ENCODE measurements around the gene TSHR. TPM values are rescaled to one million over a fixed set of nuclear protein-coding genes. Genes with fewer than 3 reads are reported as not detected.

Gene TSHR
- total RNA-seq, 3 donors from 2014 or later (not counting 1 experiment from before 2014, with no cell fraction given), result 0.80 TPM; not detected in 2

DNA sequence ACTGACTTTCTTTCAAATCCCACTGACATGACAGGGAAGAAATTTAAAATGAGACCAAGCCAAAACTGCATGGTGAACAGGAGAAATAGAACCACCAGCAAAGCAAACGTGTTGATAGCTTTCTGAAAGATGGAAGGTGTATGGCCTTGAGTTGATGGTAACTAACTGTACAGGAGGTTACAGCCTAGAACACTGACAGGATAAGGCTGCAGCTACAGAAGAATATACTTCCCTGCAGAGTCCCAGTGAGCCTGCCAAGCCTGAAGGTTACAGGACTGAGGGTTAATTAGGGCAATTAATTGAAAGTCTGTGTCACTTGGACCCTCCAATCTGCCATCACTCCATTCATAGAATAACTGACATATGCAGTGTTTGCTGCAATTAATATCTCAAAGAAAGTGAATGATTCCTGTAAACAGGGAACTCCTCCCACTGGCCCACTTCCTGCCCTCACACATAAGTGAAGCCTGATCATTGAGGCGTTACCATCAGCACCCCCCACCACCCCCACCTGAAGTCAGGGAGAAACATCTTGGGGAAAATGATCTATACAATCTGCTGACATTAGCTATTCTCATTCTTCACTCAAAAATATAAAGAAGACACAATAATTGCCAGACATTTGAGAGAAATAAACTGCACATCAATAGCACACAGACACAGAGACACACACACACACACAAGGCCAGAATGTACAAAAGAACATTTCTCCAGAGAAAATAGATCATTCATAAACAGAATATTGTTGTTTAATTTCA is 191.9 kb downstream of the TSHR start:
- WGBS (ENCODE audit: insufficient coverage), result 43% methylated on average over 2 of the region's 2 CpGs
- intact Hi-C loops (cut with micrococcal nuclease), result no loop called here
- no peak overlapping the region for H3K27ac ChIP-seq (ENCODE audit: low read length)
- Mint-ChIP-seq H3K4me3 (no peak overlapping the region), H3K9me3 (no peaks in the 10 kb centered on the region), H3K27ac (no peak overlapping the region), H3K27me3 (ENCODE audit: low read depth in 2 of 2) (no peaks in the 10 kb centered on the region), H3K36me3 (no peaks in the 10 kb centered on the region), H3K4me1 (peaks cover 6 to 11% of the 10 kb centered on the region in 2 donors)
- ATAC-seq (no peak), DNase-seq (no peak)
- no peaks in the 10 kb centered on the region for H3K4me1 ChIP-seq (ENCODE audit: control insufficient read depth, insufficient read depth, low read length)
- no peaks in the 10 kb centered on the region for H3K27me3 ChIP-seq (ENCODE audit: control insufficient read depth, insufficient read depth, low read length)
- H3K4me3 ChIP-seq (ENCODE audit: low read length), result no peak overlapping the region
- no peaks in the 10 kb centered on the region for H3K36me3 ChIP-seq (ENCODE audit: control insufficient read depth, insufficient read depth, low read length)
- no peaks in the 10 kb centered on the region for H3K9me3 ChIP-seq (ENCODE audit: control insufficient read depth, insufficient read depth, low read length)
- TF ChIP-seq, protein P1, sequence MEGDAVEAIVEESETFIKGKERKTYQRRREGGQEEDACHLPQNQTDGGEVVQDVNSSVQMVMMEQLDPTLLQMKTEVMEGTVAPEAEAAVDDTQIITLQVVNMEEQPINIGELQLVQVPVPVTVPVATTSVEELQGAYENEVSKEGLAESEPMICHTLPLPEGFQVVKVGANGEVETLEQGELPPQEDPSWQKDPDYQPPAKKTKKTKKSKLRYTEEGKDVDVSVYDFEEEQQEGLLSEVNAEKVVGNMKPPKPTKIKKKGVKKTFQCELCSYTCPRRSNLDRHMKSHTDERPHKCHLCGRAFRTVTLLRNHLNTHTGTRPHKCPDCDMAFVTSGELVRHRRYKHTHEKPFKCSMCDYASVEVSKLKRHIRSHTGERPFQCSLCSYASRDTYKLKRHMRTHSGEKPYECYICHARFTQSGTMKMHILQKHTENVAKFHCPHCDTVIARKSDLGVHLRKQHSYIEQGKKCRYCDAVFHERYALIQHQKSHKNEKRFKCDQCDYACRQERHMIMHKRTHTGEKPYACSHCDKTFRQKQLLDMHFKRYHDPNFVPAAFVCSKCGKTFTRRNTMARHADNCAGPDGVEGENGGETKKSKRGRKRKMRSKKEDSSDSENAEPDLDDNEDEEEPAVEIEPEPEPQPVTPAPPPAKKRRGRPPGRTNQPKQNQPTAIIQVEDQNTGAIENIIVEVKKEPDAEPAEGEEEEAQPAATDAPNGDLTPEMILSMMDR (IDR thresholded peaks at IDR 0.05), result no peak

DNA sequence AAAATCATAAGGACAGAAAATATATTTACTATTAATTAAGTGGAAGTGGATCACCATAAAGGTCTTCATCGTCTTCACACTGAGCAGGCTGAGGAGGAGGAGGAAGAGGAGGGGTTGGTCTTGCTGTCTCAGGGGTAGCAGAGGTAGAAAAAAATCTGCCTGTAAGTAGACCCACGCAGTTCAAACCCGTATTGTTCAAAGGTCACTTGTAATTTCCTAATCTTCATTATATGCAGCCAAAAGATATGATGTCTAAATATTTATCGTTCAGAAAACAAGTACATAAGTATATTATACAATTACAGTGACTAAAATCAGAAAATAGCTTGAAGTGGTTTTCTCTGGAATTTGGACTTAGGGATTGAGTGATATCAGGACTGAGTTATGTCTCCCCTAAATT is 193.2 kb downstream of the TSHR start:
- no peak for ATAC-seq
- H3K27me3 Mint-ChIP-seq (ENCODE audit: low read depth in 2 of 2), result peaks cover 0 to 3% of the 10 kb centered on the region in 2 donors
- DNase-seq, result no peak
- no peaks in the 10 kb centered on the region for H3K36me3 ChIP-seq (ENCODE audit: control insufficient read depth, insufficient read depth, low read length)
- TF ChIP-seq, protein P1 (IDR thresholded peaks at IDR 0.05), result no peak
- no peaks in the 10 kb centered on the region for H3K36me3 Mint-ChIP-seq
- intact Hi-C loops (cut with micrococcal nuclease), result no loop called here
- no peak overlapping the region for H3K4me3 Mint-ChIP-seq
- peaks cover 6 to 11% of the 10 kb centered on the region in 2 donors for H3K4me1 Mint-ChIP-seq
- H3K27me3 ChIP-seq (ENCODE audit: control insufficient read depth, insufficient read depth, low read length), result no peaks in the 10 kb centered on the region
- H3K27ac ChIP-seq (ENCODE audit: low read length), result no peak overlapping the region
- WGBS (ENCODE audit: insufficient coverage), result 100% methylated on average over 1 of the region's 4 CpGs
- H3K27ac Mint-ChIP-seq, result no peak overlapping the region
- H3K9me3 ChIP-seq (ENCODE audit: control insufficient read depth, insufficient read depth, low read length), result no peaks in the 10 kb centered on the region
- no peak overlapping the region for H3K4me3 ChIP-seq (ENCODE audit: low read length)
- no peaks in the 10 kb centered on the region for H3K9me3 Mint-ChIP-seq
- no peaks in the 10 kb centered on the region for H3K4me1 ChIP-seq (ENCODE audit: control insufficient read depth, insufficient read depth, low read length)

DNA sequence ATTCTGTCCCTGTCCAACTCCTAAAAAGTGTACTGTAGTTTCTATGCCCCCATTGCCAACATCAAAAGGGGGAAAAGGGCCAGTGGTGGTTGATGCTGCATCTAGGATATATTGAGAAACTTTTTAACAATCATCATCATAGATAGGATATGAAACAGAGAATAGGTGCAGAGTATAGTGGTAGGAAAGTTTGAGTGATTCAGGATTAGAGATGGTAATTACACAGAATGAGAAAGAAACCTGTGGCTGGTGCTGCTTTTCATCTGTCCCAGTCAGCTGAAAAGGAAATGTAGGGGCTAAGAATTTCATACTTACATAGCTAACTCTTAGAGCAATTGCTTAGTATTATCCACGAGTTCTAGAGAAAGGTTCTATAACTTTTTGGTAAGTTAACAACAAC is 197.8 kb downstream of the TSHR start:
- no peaks in the 10 kb centered on the region for H3K9me3 Mint-ChIP-seq
- H3K27me3 ChIP-seq (ENCODE audit: control insufficient read depth, insufficient read depth, low read length), result no peaks in the 10 kb centered on the region
- TF ChIP-seq, protein P1 (IDR thresholded peaks at IDR 0.05), result no peak
- H3K4me3 Mint-ChIP-seq, result no peak overlapping the region
- H3K4me3 ChIP-seq (ENCODE audit: low read length), result no peak overlapping the region
- H3K27ac ChIP-seq (ENCODE audit: low read length), result no peak overlapping the region
- ATAC-seq, result no peak
- H3K4me1 ChIP-seq (ENCODE audit: control insufficient read depth, insufficient read depth, low read length), result no peaks in the 10 kb centered on the region
- H3K27ac Mint-ChIP-seq, result no peak overlapping the region
- peaks cover 0 to 12% of the 10 kb centered on the region in 2 donors for H3K27me3 Mint-ChIP-seq (ENCODE audit: low read depth in 2 of 2)
- no peaks in the 10 kb centered on the region for H3K36me3 Mint-ChIP-seq
- no peak for DNase-seq
- WGBS (ENCODE audit: insufficient coverage), result 80% methylated on average over 1 of the region's 1 CpG
- H3K4me1 Mint-ChIP-seq, result no peaks in the 10 kb centered on the region
- H3K9me3 ChIP-seq (ENCODE audit: control insufficient read depth, insufficient read depth, low read length), result no peaks in the 10 kb centered on the region
- intact Hi-C loops (cut with micrococcal nuclease), result no loop called here
- H3K36me3 ChIP-seq (ENCODE audit: control insufficient read depth, insufficient read depth, low read length), result no peaks in the 10 kb centered on the region

DNA sequence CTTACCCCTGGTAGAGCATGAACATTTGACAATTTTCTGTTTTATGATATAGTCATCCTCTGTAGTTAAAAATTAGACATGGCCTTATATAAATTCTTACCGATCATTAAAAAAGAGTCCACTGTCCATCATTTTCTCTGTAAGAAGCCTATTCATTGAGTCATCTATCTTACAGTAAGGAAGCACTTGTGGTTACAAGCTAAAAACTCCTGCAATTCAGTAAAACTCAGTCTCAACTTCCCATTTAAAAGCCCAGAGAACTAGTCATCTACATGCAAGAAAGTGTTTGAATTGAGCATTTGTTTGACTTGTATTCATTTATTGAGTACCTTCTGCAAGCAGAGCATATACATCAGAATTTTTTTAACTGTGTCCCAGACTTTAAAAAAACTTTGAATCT is 202.0 kb downstream of the TSHR start:
- Histone ChIP-seq H3K36me3 (ENCODE audit: control insufficient read depth, insufficient read depth, low read length) (no peaks in the 10 kb centered on the region), H3K9me3 (ENCODE audit: control insufficient read depth, insufficient read depth, low read length) (no peaks in the 10 kb centered on the region), H3K4me3 (ENCODE audit: low read length) (no peak overlapping the region), H3K27ac (ENCODE audit: low read length) (no peak overlapping the region), H3K27me3 (ENCODE audit: control insufficient read depth, insufficient read depth, low read length) (no peaks in the 10 kb centered on the region), H3K4me1 (ENCODE audit: control insufficient read depth, insufficient read depth, low read length) (no peaks in the 10 kb centered on the region)
- WGBS (ENCODE audit: insufficient coverage), result 50% methylated on average over 1 of the region's 1 CpG
- peaks cover 0 to 12% of the 10 kb centered on the region in 2 donors for H3K27me3 Mint-ChIP-seq (ENCODE audit: low read depth in 2 of 2)
- no peaks in the 10 kb centered on the region for H3K4me1 Mint-ChIP-seq
- H3K9me3 Mint-ChIP-seq, result no peaks in the 10 kb centered on the region
- TF ChIP-seq, protein P1 (IDR thresholded peaks at IDR 0.05), result no peak
- no peak overlapping the region for H3K27ac Mint-ChIP-seq
- no peak overlapping the region for H3K4me3 Mint-ChIP-seq
- no peak for ATAC-seq
- DNase-seq, result no peak
- no peaks in the 10 kb centered on the region for H3K36me3 Mint-ChIP-seq
- intact Hi-C loops (cut with micrococcal nuclease), result no loop called here
